SIG-M5 (cell line): ENCODE data around the gene CCDC91.

Source experiments
- DNase-seq: peaks from one replicate; lab custom pipeline; 2025; lab: John Stamatoyannopoulos, UW

Gene CCDC91

DNA sequence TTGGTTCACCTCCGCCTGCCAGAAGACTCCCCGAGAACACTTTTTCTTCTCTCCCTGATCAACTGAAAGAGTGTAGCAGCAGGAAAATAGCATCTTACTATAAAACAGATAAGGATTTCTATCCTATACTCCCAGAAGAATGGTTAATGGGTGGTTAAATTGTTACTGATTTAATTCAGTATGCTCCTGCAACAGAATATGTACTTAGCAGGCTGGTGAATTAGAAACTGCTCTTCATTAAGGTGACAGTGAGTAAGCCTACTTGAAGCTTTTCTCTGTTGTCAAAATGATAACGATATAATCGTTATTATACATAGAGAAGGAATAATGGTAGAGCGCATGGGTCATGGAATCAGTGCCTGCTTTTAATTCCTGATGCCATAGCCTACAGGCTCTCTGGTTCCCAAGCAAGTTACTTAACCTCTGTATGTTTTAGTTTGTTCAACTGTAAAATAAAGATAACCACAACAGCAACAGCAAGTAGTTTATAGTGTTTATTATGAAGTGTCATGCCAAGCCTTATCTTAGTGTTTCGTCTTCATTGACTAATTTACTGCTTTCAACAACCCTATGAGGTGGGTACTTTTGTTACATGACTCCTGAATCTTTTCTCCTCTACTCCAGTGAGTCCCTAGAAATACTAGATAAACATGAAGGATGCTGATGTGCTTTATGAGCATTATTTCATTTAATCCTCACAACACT, 392.6 kb downstream of the CCDC91 start:
- no peak for DNase-seq

DNA sequence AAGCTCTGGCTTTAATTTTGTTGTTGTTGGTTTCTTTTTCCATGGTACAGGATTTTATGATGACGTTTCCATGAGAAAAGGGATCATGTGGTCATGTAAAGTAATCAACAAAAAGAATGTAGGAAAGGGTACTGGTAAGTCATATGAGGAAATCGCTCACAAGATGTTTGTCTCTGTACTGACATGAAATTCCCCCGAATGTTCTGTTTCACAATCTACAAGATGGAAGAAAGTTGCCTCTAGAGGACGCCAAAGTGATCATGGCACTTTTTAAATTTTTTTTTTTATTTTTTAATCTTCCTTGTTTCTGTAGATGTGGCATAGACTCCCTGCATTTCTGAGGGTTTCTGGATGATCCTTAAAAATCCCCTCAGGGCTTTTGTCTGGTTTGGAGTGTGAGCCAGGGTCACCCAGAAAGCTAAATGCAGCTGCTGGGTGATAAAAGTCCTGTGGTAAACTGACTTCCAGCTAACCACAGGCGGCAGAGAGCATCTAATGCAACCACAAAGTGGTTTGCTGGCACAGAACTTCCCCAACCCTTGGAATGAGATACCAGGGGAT, 393.5 kb downstream of the CCDC91 start:
- peak; percentile 48 for DNase-seq

- no peak for DNase-seq
Observed at GRCh38 chr12:28585146-28585545, 394.9 kb downstream of the CCDC91 start.

DNA sequence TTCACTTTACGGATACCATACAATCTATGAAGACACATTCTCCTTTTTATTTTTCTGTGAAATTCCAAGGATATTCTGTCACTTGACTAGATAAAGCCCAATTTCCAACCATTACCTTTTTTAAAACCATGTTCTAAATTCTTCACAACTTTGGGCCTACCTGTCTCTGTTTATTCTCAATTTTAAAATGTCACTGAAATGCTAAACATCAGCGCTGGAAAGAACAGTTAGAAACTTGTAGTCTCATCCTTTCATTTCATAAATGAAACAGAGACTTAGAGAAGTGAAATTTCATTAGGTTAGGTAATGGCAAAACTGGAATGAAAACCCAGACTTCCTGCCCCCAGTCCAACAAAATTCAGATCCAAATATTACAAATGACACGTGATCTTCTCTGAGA, 396.2 kb downstream of the CCDC91 start:
- DNase-seq = no peak

DNA sequence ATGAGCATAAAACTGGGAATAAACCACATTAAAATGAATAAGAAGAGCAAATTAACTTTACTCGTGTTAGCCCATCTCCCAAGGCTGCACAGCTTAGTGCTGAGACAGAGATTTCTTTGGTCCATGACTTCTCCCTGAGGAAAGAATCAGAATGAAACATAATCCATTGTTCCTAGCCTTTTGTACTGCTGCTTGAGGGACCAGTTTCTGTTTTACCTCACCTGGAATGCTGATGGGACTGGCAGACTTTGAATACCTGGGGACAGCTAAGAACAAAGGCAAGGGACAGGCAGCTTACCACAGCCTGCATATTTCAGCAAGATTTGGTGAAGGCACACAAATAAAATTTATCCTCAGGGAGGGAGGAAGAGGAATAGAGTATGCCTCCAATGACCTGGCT, 401.6 kb downstream of the CCDC91 start:
- DNase-seq = no peak
